Fibroblast of lung (primary cell): ENCODE measurements around the gene SIK3. TPM values are rescaled to one million over a fixed set of nuclear protein-coding genes. Genes with fewer than 3 reads are reported as not detected.

Experiments
- DNase-seq, 2 donors: peaks; one replicate each; pipeline versions ENCODE4 v3.0.0 to v3.0.0-alpha.2; 2010; ENCODE audit warnings: low read depth in 2 of 2
- H2AFZ ChIP-seq: 2 replicates; pipeline ENCODE4 v1.5.1; 2012; ENCODE audit warnings: low read length, control low read depth, inconsistent platforms
- H3K27ac ChIP-seq: 2 replicates; pipeline ENCODE4 v1.5.1; 2011; ENCODE audit warnings: low read length, control low read depth; ENCODE audit not compliant: insufficient read depth
- H3K27me3 ChIP-seq: 2 replicates; pipeline ENCODE4 v1.5.1; 2011; ENCODE audit warnings: mild to moderate bottlenecking, low read length; ENCODE audit not compliant: control insufficient read depth, insufficient read depth
- H3K36me3 ChIP-seq: 2 replicates; pipeline ENCODE4 v1.5.1; 2011; ENCODE audit warnings: low read length; ENCODE audit not compliant: control insufficient read depth, insufficient read depth
- H3K4me1 ChIP-seq: 2 replicates; pipeline ENCODE4 v1.5.1; 2011; ENCODE audit warnings: low read length; ENCODE audit not compliant: control insufficient read depth, insufficient read depth; ENCODE audit errors: extremely low read depth
- H3K4me2 ChIP-seq: 2 replicates; pipeline ENCODE4 v1.5.1; 2011; ENCODE audit warnings: low read length, control low read depth; ENCODE audit not compliant: insufficient read depth; ENCODE audit errors: extremely low read depth
- H3K4me3 ChIP-seq, 4 experiments: fragments of 200-600 bp in 1 of 4; sonication (generic) in 1 of 4; replicated peaks in 1 of 4; 2 replicates each; pipeline ENCODE4 v1.5.1; 2011 to 2016; ENCODE audit warnings: low read length in 4 of 4, low read depth in 3 of 4, mild to moderate bottlenecking in 3 of 4, control low read depth in 2 of 4, inconsistent platforms in 1 of 4, mixed read lengths in 1 of 4; ENCODE audit not compliant: insufficient read depth in 1 of 4; ENCODE audit errors: control extremely low read depth in 1 of 4
- H3K79me2 ChIP-seq: 2 replicates; pipeline ENCODE4 v1.5.1; 2012; ENCODE audit warnings: mild to moderate bottlenecking, low read length, inconsistent platforms; ENCODE audit not compliant: control insufficient read depth, insufficient read depth
- H3K9ac ChIP-seq: 2 replicates; pipeline ENCODE4 v1.5.1; 2011; ENCODE audit warnings: mild to moderate bottlenecking, low read length, control low read depth; ENCODE audit not compliant: insufficient read depth
- H3K9me3 ChIP-seq: 2 replicates; pipeline ENCODE4 v1.5.1; 2012; ENCODE audit warnings: low read depth, low read length; ENCODE audit not compliant: control insufficient read depth, insufficient read depth
- H4K20me1 ChIP-seq: 2 replicates; pipeline ENCODE4 v1.5.1; 2011; ENCODE audit warnings: low read length; ENCODE audit not compliant: control insufficient read depth, insufficient read depth; ENCODE audit errors: extremely low read depth
- EZH2 ChIP-seq: IDR thresholded peaks from 2 replicates; pipeline ENCODE4 v1.5.1; 2012; ENCODE audit warnings: low read length, control low read depth, mild to moderate bottlenecking; ENCODE audit errors: missing control alignments
- polyA plus RNA-seq, 2 donors: library from polyadenylated mRNA; depleted of rRNA in 1 of 2; stranded (reverse) in 1 of 2; unstranded in 1 of 2; fragments of >200 nt; gene quantifications; 2 replicates each; pipeline ENCODE4 v1.2.1, GENCODE V29; 2011 to 2012; ENCODE audit warnings: missing spikeins in 1 of 2
- total RNA-seq: library from RNA; depleted of rRNA; stranded (reverse); fragments of >200 nt; gene quantifications from 2 replicates; pipeline ENCODE4 v1.2.1, GENCODE V29; 2014
- TF ChIP-seq, protein P1 (sequence below), 2 donors: IDR thresholded peaks in 1 of 2; conservative IDR thresholded peaks in 1 of 2; 1 replicate in 1 of 2; 2 replicates in 1 of 2; pipeline ENCODE4 v1.5.1; 2011 to 2012; ENCODE audit warnings: low read length in 2 of 2, control low read depth in 1 of 2, inconsistent platforms in 1 of 2, low read depth in 1 of 2, mild to moderate bottlenecking in 1 of 2

SIK3 gene
- total and polyA plus RNA-seq, 2 donors (not counting 1 experiment from before 2014, with no cell fraction given): 7.1 to 22.8 TPM

DNA sequence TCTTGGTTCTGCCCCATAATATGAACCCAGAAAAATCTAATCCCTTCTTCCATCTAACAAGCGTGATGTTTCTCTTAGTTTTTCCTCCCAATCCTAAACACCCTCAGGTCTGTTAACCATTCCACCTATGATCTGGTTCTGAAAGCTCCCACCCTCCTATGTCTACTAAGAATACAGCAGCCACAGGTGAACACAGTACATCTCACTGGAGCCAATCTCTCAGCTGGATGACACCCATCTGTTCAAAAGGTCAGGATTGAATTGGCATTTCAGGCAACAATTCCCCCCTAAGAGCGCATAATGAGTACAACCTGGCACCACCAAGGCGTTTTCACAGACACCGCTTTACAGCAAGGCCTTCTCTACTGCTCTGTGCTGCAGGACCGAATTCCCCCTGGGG, 241.8 kb downstream of the SIK3 start:
- peaks cover 15% of the 10 kb centered on the region for H3K36me3 ChIP-seq
- H3K27me3 ChIP-seq: no peaks in the 10 kb centered on the region
- no peaks in the 10 kb centered on the region for H4K20me1 ChIP-seq
- no peak overlapping the region for H3K27ac ChIP-seq
- H3K9me3 ChIP-seq: no peaks in the 10 kb centered on the region
- no peak for TF ChIP-seq EZH2
- TF ChIP-seq, protein P1, sequence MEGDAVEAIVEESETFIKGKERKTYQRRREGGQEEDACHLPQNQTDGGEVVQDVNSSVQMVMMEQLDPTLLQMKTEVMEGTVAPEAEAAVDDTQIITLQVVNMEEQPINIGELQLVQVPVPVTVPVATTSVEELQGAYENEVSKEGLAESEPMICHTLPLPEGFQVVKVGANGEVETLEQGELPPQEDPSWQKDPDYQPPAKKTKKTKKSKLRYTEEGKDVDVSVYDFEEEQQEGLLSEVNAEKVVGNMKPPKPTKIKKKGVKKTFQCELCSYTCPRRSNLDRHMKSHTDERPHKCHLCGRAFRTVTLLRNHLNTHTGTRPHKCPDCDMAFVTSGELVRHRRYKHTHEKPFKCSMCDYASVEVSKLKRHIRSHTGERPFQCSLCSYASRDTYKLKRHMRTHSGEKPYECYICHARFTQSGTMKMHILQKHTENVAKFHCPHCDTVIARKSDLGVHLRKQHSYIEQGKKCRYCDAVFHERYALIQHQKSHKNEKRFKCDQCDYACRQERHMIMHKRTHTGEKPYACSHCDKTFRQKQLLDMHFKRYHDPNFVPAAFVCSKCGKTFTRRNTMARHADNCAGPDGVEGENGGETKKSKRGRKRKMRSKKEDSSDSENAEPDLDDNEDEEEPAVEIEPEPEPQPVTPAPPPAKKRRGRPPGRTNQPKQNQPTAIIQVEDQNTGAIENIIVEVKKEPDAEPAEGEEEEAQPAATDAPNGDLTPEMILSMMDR (conservative IDR thresholded peaks at IDR 0.05 in 1 of 2, IDR thresholded peaks at IDR 0.05 in 1 of 2; ENCODE audit: low read depth in 1 of 2, low read length in 2 of 2): no peak
- no peak for DNase-seq
- H3K9ac ChIP-seq: no peak overlapping the region
- H3K4me3 ChIP-seq: no peak overlapping the region
- peaks cover 22% of the 10 kb centered on the region for H3K4me1 ChIP-seq
- H2AFZ ChIP-seq: no peak overlapping the region
- no peak overlapping the region for H3K4me2 ChIP-seq
- no peaks in the 10 kb centered on the region for H3K79me2 ChIP-seq

DNA sequence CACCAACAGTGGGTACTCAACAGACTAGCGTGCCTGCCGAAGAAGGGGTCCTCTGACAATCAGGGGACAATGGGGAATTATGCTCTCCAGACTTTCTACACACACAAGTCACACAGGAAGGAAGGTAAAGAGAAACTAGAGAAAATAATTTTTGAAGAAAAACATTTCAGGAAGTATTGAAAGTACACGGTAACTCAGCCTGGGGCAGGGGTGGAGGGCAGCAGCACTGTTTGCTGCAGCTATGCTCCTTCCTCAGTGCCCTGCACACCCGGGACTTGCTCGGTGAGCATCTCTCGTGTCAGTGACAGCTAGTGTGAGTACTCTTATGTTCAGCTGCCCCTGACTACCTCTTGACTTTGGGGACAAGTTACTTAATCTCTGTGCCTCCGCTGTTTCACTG, 242.8 kb downstream of the SIK3 start:
- Histone ChIP-seq H3K27me3 (no peaks in the 10 kb centered on the region), H3K36me3 (peaks cover 11% of the 10 kb centered on the region), H3K4me1 (peaks cover 22% of the 10 kb centered on the region), H3K9ac (no peak overlapping the region), H3K27ac (no peak overlapping the region), H3K79me2 (no peaks in the 10 kb centered on the region), H3K9me3 (no peaks in the 10 kb centered on the region), H2AFZ (no peak overlapping the region), H3K4me3 (no peak overlapping the region), H4K20me1 (no peaks in the 10 kb centered on the region), H3K4me2 (no peak overlapping the region)
- TF ChIP-seq, protein P1 (conservative IDR thresholded peaks at IDR 0.05 in 1 of 2, IDR thresholded peaks at IDR 0.05 in 1 of 2; ENCODE audit: low read depth in 1 of 2, low read length in 2 of 2): no peak
- no peak for TF ChIP-seq EZH2
- DNase-seq: no peak

DNA sequence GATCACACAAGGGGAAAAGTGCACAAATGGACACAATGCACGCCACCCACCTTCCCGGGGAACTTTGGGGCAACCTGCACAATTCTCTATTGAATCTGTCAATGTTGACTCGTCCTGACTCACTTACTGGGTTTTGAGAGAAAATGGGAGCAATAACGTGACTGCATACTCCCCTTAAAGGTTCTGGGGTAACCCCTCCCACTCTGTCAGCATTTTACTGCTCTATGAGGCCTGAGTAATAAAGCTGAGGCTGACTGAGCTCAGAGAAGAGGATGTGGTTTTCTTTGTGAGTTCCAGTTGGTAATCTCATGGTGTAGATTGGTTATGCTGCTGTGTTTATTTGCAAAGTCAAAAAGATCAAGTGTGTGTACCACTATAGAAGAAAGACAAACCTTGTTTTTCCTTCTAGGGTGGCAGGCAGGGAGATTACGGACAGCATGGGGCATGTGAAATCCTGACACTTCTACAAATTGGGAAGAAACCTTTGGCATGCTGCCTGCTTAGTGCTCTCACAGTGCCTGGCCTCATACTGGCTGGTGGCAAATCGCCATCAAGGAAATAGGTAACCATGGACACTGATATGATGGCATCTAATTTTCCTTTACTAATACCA, 244.7 kb downstream of the SIK3 start:
- Histone ChIP-seq H3K27me3 (no peaks in the 10 kb centered on the region), H3K4me1 (peaks cover 22% of the 10 kb centered on the region), H3K4me3 (no peak overlapping the region), H3K9ac (no peak overlapping the region), H3K79me2 (no peaks in the 10 kb centered on the region), H3K9me3 (no peaks in the 10 kb centered on the region), H2AFZ (no peak overlapping the region), H4K20me1 (no peaks in the 10 kb centered on the region), H3K4me2 (peak overlapping the region; percentile 6), H3K36me3 (peaks cover 5% of the 10 kb centered on the region), H3K27ac (peak overlapping the region; percentile 65)
- DNase-seq: peak; percentile 90 to 97
- TF ChIP-seq EZH2: no peak
- TF ChIP-seq, protein P1 (conservative IDR thresholded peaks at IDR 0.05 in 1 of 2, IDR thresholded peaks at IDR 0.05 in 1 of 2; ENCODE audit: low read depth in 1 of 2, low read length in 2 of 2): no peak
